Breast epithelium (tissue), 3 donors: Measurements from ENCODE around the gene F12.
"Not testable (repeated sequence)": the region's sequence is repeated elsewhere in the genome, so short reads cannot be mapped to it uniquely, and the experiment has no call there.

Experiments
- POLR2A ChIP-seq: fragments of 450-650 bp; IDR thresholded peaks from one replicate; pipeline ENCODE4 v1.6.1; 2016; ENCODE audit warnings: antibody characterized with exemption, mild to moderate bottlenecking, moderate library complexity
- POLR2AphosphoS5 ChIP-seq, 3 donors: sonication (generic); formaldehyde crosslinking; IDR thresholded peaks; one replicate each; pipeline ENCODE4 v1.6.1; 2017; ENCODE audit warnings: antibody characterized with exemption in 3 of 3
- TF ChIP-seq, protein P1 (sequence below), 3 donors: fragments of 450-650 bp; IDR thresholded peaks; one replicate each; pipeline ENCODE4 v1.5.1; 2016 to 2017; ENCODE audit warnings: antibody characterized with exemption in 3 of 3, mild to moderate bottlenecking in 3 of 3, moderate library complexity in 3 of 3

DNA sequence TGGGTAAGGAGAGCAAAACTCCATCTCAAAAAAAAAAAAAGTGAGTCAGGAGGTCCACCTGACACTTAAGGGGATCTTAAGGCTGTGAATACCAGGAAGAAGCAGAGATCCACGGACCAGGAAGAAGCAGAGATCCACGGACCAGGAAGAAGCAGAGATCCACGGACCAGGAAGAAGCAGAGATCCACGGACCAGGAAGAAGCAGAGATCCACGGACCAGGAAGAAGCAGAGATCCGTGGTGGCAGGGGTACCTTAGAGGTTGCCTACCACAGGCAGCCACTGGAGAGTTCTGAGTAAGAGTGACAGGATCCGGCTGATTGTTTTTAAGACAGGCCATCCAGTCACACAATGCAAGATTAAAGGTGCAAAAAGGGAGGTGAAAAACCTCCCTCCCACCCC, 11.1 kb upstream of the F12 start:
- TF ChIP-seq, protein P1, sequence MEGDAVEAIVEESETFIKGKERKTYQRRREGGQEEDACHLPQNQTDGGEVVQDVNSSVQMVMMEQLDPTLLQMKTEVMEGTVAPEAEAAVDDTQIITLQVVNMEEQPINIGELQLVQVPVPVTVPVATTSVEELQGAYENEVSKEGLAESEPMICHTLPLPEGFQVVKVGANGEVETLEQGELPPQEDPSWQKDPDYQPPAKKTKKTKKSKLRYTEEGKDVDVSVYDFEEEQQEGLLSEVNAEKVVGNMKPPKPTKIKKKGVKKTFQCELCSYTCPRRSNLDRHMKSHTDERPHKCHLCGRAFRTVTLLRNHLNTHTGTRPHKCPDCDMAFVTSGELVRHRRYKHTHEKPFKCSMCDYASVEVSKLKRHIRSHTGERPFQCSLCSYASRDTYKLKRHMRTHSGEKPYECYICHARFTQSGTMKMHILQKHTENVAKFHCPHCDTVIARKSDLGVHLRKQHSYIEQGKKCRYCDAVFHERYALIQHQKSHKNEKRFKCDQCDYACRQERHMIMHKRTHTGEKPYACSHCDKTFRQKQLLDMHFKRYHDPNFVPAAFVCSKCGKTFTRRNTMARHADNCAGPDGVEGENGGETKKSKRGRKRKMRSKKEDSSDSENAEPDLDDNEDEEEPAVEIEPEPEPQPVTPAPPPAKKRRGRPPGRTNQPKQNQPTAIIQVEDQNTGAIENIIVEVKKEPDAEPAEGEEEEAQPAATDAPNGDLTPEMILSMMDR (IDR thresholded peaks at IDR 0.05), result not testable (repeated sequence)
- not testable (repeated sequence) for TF ChIP-seq POLR2A; POLR2AphosphoS5 (IDR thresholded peaks at IDR 0.05)
